Rectal smooth muscle tissue (tissue), 1 donor: ENCODE measurements around the gene SUPT20HL1.
"Not testable (repeated sequence)": the region's sequence is repeated elsewhere in the genome, so short reads cannot be mapped to it uniquely, and the experiment has no call there.

Experiments
- H3K27ac ChIP-seq: one replicate; pipeline ENCODE4 v1.7.0; 2013; ENCODE audit warnings: low read depth, low read length, inconsistent platforms
- H3K27me3 ChIP-seq: one replicate; pipeline ENCODE4 v1.7.0; 2013; ENCODE audit warnings: low read length; ENCODE audit not compliant: control insufficient read depth, insufficient read depth
- H3K36me3 ChIP-seq: one replicate; pipeline ENCODE4 v1.7.0; 2013; ENCODE audit warnings: low read length; ENCODE audit not compliant: control insufficient read depth, insufficient read depth
- H3K4me1 ChIP-seq: one replicate; pipeline ENCODE4 v1.7.0; 2013; ENCODE audit warnings: low read length; ENCODE audit not compliant: control insufficient read depth, insufficient read depth
- H3K4me3 ChIP-seq: one replicate; pipeline ENCODE4 v1.7.0; 2013; ENCODE audit warnings: low read length
- H3K9ac ChIP-seq: one replicate; pipeline ENCODE4 v1.7.0; 2013; ENCODE audit warnings: low read length

The SUPT20HL1 gene

GRCh38 chrX:24364851-24365538 is 4.6 kb downstream of the SUPT20HL1 start:
- Histone ChIP-seq H3K27me3 (no peaks in the 10 kb centered on the region), H3K9ac (no peak overlapping the region), H3K4me3 (no peak overlapping the region)

GRCh38 chrX:24366762-24367400 is 6.4 kb downstream of the SUPT20HL1 start:
- H3K36me3 ChIP-seq, H3K27ac ChIP-seq, H3K9ac ChIP-seq, H3K27me3 ChIP-seq, H3K4me3 ChIP-seq, H3K4me1 ChIP-seq: not testable (repeated sequence)

More at GRCh38 chrX:24364851-24365538, 4.6 kb downstream of the SUPT20HL1 start:
- Histone ChIP-seq H3K4me1 (no peaks in the 10 kb centered on the region), H3K36me3 (no peaks in the 10 kb centered on the region), H3K27ac (no peak overlapping the region)

- no peaks in the 10 kb centered on the region for H3K4me1 ChIP-seq
- H3K36me3 ChIP-seq: no peaks in the 10 kb centered on the region
- no peak overlapping the region for H3K4me3 ChIP-seq
- no peak overlapping the region for H3K9ac ChIP-seq
- H3K27ac ChIP-seq: no peak overlapping the region
- peaks cover 11% of the 10 kb centered on the region for H3K27me3 ChIP-seq
Observed at GRCh38 chrX:24369816-24370215, 9.4 kb downstream of the SUPT20HL1 start.

GRCh38 chrX:24371391-24371972 is 11.0 kb downstream of the SUPT20HL1 start:
- no peak overlapping the region for H3K9ac ChIP-seq
- H3K27ac ChIP-seq: no peak overlapping the region
- H3K4me1 ChIP-seq: no peaks in the 10 kb centered on the region
- H3K27me3 ChIP-seq: peaks cover 11% of the 10 kb centered on the region
- H3K36me3 ChIP-seq: no peaks in the 10 kb centered on the region
- no peak overlapping the region for H3K4me3 ChIP-seq

DNA sequence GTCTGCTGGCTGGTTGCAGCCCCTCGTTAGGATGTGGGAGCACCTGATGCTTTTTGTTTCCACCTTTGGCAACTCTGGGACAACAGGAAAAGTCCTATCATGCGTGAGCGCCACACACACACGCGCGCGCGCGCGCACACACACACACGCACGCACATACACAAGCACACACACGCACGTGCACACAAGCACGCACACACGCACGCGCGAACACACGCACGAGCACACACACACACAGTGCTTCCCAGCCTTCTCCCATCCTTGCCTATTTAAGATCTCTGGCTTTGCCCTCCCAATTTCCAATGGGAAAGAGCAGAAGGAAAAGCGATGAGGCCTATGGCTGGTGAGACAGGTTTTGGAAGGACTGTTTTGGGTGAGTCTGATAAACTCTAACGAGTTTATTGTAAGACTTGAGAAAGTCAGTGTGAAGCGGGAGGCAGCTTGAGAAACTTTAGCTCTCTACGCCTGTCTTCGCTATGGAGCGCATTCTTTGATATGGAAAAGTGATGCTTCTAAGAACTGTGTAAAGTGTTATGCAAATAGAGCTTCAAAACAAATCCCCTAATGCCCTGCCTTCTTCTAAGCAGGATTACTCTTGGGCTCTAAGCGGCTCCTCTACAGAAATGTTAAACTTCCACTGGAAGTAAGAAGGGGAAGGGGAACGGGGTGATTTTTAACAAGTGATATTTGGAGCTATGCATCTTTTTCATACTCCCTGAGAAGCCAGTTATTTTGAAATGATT is 11.8 kb downstream of the SUPT20HL1 start:
- Histone ChIP-seq H3K4me1 (no peaks in the 10 kb centered on the region), H3K36me3 (no peaks in the 10 kb centered on the region), H3K9ac (no peak overlapping the region), H3K4me3 (no peak overlapping the region), H3K27me3 (peaks cover 11% of the 10 kb centered on the region), H3K27ac (no peak overlapping the region)

DNA sequence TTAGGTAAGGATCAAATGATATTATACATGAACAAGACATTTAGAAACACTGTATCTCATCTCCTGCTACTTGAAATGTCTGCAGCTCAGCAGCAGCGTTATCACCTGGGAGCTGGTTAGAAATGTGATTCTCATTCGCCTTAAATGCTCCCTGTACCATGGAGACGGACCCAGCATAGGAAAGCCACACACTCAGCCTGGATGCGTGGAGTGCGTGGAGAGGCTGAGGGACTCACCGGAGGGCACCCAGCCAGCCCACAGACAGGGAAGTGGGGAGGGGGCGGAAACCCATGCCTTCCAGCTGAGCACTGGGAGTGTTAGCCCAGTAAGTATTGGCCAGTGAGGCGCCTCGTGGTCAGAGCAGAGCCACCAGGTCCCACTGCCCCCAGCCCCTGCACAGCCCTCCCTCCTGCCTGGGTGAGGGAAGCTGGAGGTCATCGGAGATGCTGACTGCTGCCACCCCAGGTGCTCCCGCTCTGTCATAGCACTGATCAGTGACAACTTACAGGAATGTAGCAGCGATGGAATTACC is 15.2 kb downstream of the SUPT20HL1 start:
- Histone ChIP-seq H3K4me3 (no peak overlapping the region), H3K27me3 (peaks cover 11% of the 10 kb centered on the region), H3K36me3 (no peaks in the 10 kb centered on the region), H3K27ac (no peak overlapping the region), H3K4me1 (no peaks in the 10 kb centered on the region), H3K9ac (no peak overlapping the region)

GRCh38 chrX:24376403-24376802 is 16.0 kb downstream of the SUPT20HL1 start:
- Histone ChIP-seq H3K27ac (no peak overlapping the region), H3K36me3 (no peaks in the 10 kb centered on the region), H3K27me3 (peaks cover 11% of the 10 kb centered on the region), H3K4me1 (no peaks in the 10 kb centered on the region), H3K4me3 (no peak overlapping the region), H3K9ac (no peak overlapping the region)

DNA sequence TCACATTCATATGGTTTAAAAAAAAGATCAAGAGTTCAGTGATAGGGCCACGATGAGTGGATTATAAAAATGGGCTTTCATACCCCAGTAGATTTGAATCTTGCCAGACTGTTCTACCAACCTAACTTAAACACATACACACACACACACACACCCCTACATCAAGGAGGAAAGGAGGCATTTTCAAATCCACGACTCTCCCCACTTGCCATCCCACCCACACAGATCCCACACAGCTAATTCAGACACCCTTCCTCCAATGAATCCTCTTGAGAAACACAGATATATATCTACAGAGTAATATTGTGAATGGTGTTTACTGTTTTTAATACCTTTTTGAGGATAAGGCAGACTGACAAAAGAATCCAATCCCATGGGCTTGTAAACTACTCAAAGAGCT is 16.8 kb downstream of the SUPT20HL1 start:
- Histone ChIP-seq H3K4me3 (no peak overlapping the region), H3K36me3 (no peaks in the 10 kb centered on the region), H3K27ac (no peak overlapping the region), H3K27me3 (peaks cover 7% of the 10 kb centered on the region), H3K4me1 (no peaks in the 10 kb centered on the region), H3K9ac (no peak overlapping the region)

DNA sequence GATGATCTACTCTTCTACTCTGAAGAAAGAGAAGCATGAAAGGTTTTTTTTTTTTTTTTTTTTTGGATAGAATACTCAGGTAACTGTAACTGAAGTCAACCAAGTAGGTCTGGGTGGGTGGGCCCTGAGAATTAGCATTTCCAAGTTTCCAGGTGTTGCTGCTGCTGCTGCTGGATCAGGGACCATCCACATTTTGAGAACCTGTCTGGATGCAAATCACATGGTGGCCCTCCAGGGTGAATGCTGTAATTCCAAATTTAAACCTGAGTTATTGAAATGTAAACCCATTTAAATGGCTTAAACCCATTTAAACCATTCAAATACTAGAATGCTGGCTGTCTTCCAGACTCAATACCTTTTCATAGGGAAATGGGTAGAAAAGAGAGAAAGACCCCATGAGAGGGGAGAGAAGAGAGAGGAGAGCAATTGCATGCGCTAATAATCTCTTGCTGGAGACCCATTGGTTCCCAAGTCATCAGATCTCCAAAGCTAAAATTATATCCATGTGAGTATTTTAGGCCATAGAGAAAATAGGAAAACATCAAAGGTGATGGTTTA is 17.6 kb downstream of the SUPT20HL1 start:
- H3K9ac ChIP-seq: no peak overlapping the region
- no peak overlapping the region for H3K4me3 ChIP-seq
- H3K4me1 ChIP-seq: no peaks in the 10 kb centered on the region
- H3K27me3 ChIP-seq: peaks cover under 1% of the 10 kb centered on the region
- H3K27ac ChIP-seq: no peak overlapping the region
- no peaks in the 10 kb centered on the region for H3K36me3 ChIP-seq

DNA sequence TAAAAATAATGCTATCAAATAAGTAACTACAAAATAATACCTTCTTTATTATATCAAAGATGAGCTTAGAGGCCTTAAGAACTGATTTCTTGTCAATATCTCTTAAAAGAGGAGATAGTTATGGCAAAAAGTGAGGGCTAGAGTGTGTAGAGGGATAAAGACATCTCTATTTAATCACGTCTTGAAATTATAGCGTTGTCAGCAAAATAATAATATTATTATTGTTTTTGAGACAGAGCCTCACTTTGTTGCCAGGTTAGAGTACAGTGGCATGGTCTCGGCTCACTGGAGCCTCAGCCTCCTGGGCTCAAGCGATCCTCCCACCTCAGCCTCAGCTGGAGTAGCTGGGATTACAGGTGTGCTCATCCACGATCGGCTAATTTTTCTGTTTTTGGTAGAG is 18.3 kb downstream of the SUPT20HL1 start:
- no peak overlapping the region for H3K27ac ChIP-seq
- H3K4me3 ChIP-seq: no peak overlapping the region
- H3K9ac ChIP-seq: no peak overlapping the region
- H3K36me3 ChIP-seq: no peaks in the 10 kb centered on the region
- H3K27me3 ChIP-seq: no peaks in the 10 kb centered on the region
- no peaks in the 10 kb centered on the region for H3K4me1 ChIP-seq

- Histone ChIP-seq H3K27me3 (no peaks in the 10 kb centered on the region), H3K9ac (no peak overlapping the region), H3K4me1 (no peaks in the 10 kb centered on the region), H3K27ac (no peak overlapping the region), H3K36me3 (no peaks in the 10 kb centered on the region), H3K4me3 (no peak overlapping the region)
Observed at GRCh38 chrX:24380262-24381187, 20.1 kb downstream of the SUPT20HL1 start.
